ENCODE data around the gene CIT.

Gene CIT

GRCh38 chr12:119850330-119850729, 26.8 kb downstream of the CIT start:
- no peak for DNase-seq (ENCODE audit: low spot score)
- no peak for TF ChIP-seq CTCF (IDR thresholded peaks at IDR 0.05; ENCODE audit: extremely low read depth, missing control alignments)

DNA sequence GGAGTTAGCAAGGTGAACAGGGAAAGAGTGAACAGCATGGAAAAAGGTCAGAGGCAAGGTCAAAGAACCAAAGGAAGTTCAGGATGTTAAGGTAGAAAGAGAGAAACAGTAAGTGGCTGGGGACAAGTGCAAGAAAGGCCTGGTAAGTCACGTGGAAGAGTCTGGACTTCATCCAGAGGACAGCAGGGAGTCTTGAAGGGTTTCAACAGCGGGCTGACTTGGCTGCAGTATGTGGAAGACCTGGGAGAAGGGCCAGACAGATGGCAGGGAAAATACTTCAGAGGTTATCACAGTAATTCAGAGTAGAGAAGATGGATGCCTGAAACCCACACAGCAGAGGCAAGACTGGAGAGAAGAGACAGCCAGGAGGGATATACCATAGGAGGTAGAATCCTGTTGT, 34.0 kb downstream of the CIT start:
- no peak for TF ChIP-seq CTCF (IDR thresholded peaks at IDR 0.05; ENCODE audit: extremely low read depth, missing control alignments)
- no peak for DNase-seq (ENCODE audit: low spot score)

- no peak for DNase-seq (ENCODE audit: low spot score)
Observed at GRCh38 chr12:119842380-119842779, 34.7 kb downstream of the CIT start.

GRCh38 chr12:119841433-119842210, 35.5 kb downstream of the CIT start:
- DNase-seq (ENCODE audit: low spot score) = no peak
- TF ChIP-seq CTCF (IDR thresholded peaks at IDR 0.05; ENCODE audit: extremely low read depth, missing control alignments) = no peak

More at GRCh38 chr12:119842380-119842779, 34.7 kb downstream of the CIT start:
- no peak for TF ChIP-seq CTCF (IDR thresholded peaks at IDR 0.05; ENCODE audit: extremely low read depth, missing control alignments)

- DNase-seq (ENCODE audit: low spot score) = no peak
- no peak for TF ChIP-seq CTCF (IDR thresholded peaks at IDR 0.05; ENCODE audit: extremely low read depth, missing control alignments)
Observed at GRCh38 chr12:119840582-119840981, 36.5 kb downstream of the CIT start.

DNA sequence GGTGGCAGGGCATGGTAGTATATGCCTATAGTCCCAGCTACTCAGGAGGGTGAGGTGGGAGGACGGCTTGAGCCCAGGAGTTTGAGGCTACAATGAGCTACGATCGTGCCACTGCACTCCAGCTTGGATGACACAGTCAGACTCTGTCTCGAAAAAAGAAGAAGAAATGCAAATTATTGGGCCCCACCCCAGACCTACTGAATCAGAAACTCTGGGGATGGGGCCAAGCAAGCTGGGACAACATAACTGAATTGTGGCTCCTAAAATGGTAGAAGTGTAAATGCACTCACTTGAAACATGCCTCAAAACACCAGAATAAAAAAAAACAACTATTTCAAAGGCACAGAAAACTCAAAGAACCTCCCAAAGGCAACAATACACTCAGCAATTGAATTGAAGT, 37.0 kb downstream of the CIT start:
- no peak for TF ChIP-seq CTCF (IDR thresholded peaks at IDR 0.05; ENCODE audit: extremely low read depth, missing control alignments)
- no peak for DNase-seq (ENCODE audit: low spot score)

- TF ChIP-seq CTCF (IDR thresholded peaks at IDR 0.05; ENCODE audit: extremely low read depth, missing control alignments) = no peak
- no peak for DNase-seq (ENCODE audit: low spot score)
Observed at GRCh38 chr12:119838826-119839600, 38.1 kb downstream of the CIT start.
